ENCODE measurements around the gene LPCAT1.

- TF ChIP-seq EZH2 (IDR thresholded peaks at IDR 0.05; ENCODE audit: insufficient read depth, low read length): no peak
- TF ChIP-seq, protein P1, sequence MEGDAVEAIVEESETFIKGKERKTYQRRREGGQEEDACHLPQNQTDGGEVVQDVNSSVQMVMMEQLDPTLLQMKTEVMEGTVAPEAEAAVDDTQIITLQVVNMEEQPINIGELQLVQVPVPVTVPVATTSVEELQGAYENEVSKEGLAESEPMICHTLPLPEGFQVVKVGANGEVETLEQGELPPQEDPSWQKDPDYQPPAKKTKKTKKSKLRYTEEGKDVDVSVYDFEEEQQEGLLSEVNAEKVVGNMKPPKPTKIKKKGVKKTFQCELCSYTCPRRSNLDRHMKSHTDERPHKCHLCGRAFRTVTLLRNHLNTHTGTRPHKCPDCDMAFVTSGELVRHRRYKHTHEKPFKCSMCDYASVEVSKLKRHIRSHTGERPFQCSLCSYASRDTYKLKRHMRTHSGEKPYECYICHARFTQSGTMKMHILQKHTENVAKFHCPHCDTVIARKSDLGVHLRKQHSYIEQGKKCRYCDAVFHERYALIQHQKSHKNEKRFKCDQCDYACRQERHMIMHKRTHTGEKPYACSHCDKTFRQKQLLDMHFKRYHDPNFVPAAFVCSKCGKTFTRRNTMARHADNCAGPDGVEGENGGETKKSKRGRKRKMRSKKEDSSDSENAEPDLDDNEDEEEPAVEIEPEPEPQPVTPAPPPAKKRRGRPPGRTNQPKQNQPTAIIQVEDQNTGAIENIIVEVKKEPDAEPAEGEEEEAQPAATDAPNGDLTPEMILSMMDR (IDR thresholded peaks at IDR 0.05; ENCODE audit: insufficient read depth, low read depth, low read length): no peak
These were observed 920 bp downstream of the LPCAT1 start for GRCh38 chr5:1522601-1523479.
